ENCODE data around the gene RANBP10.
"Not testable (repeated sequence)": the region's sequence is repeated elsewhere in the genome, so short reads cannot be mapped to it uniquely, and the experiment has no call there.

The RANBP10 gene

DNA sequence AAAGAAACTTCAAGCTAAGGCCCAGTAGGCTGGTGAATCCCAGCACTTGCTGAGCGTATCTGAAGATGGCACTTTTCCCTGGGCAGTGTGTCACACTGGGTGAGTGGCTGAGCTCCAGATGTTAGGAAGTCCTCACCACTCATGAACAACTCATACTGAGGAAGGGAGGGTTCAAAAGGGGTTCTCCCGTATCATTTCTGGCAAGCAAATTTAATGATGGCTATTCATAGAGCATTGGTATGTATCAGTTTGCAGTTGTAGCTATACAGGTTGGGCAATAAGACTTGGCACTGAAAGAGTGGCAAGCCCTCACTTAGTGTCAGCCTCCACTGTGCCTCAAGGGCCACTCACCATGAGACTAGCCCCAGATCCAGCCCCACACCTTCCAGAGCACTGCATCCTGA lies 98.0 kb downstream of the RANBP10 start:
- no peak for DNase-seq

DNA sequence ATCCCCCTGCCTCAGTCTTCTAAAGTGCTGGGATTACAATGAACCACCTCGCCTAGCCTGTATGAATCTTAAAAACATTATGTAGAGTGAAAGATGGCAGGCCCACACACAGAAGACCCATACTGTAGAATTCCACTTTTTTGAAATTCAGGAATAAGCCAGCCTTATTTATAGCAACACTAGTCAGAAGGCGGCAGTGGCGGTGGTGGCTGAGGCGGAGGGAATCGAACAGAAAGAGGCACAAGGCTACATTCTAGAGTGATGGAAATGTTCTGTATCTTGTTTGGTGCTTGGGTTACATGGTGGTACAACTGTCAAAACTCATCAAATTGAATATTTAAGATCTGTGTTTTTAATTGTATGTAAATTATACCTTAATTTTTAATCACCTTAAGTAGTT lies 98.6 kb downstream of the RANBP10 start:
- no peak for DNase-seq

DNA sequence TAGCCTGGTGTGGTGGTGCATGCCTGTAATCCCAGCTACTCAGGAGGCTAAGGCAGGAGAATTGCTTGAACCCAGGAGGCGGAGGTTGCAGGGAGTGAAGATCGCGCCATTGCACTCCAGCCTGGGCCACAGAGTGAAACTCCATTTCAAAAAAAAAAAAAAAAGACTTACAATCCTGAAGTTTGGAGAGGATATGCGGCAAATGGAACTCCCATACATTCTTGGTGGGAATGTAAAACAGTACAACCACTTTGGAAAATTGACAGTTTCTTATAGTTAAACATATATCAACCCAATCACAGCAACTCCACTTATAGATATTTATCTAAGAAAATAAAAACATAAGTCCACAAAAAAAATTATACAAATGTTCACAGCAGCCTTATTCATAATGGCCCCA lies 99.2 kb downstream of the RANBP10 start:
- no peak for DNase-seq

DNA sequence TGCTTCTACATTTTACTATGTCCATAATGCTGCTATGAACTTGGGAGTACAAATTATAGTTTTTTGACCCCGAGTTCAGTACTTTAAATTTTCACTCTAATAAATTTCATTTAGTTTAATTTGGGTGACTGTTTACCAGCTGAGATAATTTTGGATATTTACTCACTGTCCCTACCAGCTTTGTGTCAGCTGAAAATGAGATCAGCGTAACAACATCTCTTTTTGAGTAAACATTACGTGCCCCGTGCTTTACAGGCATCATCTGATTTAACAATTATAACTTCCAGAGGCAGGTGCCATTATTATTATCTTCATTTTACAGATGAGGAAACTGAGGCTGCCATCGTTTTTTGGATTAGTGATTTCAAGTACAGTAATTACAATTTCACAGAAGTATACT lies 102.2 kb downstream of the RANBP10 start:
- no peak for DNase-seq

DNA sequence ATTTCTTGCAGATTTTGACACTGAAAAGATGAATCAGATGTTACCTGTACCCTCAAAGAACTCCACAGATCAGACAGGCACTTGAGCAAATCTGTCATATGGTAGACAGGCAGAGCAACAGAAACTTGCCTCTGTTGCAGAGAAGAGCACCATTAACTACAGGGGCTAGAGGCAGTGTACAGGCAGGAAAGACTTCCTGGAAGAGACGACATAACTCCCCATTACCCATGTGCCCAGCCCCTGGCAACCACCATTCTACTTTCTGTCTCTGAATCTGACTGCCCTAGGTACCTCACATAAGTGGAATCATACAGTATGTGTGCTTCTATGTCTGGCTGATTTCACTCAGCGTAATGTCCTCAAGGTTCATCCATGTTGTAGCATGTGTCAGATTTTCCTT lies 102.7 kb downstream of the RANBP10 start:
- peak in 1 of 2 donors; percentile 14 for DNase-seq

DNA sequence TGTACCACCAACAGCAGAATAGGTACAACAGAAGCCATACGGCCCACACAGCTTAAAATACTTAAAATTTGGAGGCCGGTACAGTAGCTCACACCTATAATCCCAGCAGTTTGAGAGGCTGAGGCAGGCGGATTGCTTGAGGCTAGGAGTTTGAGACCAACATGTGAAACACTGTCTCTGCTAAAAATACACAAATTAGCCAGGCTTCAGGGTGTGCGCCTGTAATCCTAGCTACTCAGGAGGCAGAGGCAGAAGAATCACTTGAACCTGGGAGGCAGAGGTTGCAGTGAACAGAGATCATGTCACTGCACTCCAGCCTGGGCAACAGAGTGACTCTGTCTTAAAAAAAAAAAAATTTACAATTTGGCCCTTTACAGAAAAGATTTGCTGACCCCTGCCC lies 104.2 kb downstream of the RANBP10 start:
- DNase-seq = no peak

DNA sequence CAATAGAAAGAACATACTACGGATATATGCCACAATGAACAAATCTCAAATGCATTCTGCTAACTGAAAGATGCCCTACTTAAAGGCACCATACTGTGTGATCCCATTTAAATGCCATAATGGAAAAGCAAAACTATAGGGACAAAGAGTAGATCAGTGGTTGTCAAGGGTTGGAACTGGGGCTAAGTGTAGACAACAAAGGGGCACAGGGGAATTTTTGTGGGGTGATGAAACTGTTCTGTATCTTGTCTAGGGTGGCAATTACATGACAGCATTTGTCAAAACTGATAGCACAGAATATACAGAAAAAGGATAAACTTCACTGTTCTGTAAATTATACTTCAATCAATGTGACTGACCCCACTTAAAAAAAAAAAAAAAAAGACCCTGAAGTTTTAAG lies 104.9 kb downstream of the RANBP10 start:
- no peak for DNase-seq

DNA sequence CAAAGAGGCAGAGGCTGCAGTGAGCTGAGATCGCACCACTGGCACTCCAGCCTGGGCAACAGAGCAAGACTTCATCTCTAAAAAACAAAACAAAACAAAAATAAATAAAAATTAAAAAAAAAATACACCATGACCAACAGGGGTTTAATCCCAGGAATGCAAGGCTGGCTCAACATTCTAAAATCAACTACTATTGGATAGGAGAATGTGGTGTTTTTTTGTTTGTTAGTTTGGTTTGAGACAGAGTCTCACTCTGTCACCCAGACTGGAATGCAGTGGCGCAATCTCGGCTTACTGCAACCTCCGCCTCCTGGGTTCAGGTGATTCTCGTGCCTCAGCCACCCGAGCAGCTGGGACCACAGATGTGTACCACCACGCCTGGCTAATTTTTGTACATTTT lies 107.1 kb downstream of the RANBP10 start:
- DNase-seq = no peak

DNA sequence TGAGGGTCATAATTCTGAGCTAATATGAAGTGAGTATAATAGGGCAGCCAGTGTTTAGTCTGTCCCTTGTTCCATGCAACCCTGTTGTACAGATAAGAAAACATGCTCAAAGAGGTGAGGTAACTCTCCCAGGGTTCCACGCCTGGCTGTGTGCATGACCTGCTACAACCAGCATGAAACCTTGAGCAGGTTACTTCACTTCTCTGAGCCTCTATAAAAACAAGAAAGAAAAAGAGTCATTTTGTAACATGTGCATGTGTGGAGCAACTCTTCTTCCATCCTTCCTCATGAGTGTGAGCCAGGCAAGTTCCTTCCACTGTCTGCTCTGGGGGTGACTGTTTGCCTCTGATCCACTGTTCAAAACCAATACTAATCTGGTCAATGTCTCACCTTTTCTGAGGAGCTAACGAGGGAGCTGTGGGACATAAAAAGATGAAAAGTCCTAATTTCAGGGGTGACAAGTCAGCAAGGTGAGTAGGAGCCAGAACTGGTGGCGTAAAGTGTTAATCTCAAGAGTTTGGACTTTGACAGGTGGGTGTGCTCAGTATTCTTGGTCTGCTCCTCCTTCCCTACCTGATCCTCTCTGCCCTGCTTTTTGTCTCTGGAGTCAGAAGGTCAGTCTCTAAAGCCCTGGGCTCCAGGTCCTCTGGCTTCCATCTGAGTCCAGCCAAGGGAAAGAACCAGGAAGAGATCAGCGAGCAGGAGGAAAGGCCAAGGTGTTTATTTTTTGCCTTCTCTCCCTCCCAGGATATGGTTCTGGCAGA lies 108.8 kb downstream of the RANBP10 start:
- no peak for DNase-seq

DNA sequence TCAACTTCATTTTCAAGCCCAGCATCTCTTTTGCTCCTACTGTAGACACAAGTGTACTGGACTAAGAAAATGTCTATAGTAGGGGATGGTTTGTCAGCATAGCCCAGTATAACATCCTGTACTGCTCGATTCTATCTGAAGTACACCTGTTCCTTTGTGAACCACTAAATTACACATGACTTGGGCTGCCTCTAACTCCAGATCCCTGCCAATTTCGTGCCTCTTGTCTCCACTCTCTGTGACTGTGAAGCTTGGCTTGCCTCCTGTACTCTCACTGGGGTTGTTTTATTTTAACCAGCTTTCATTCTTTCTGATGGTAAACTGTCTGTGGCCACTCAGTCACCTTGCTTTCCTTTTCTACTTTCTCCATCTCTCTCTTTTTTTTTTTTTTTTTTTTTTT lies 111.7 kb downstream of the RANBP10 start:
- no peak for DNase-seq

DNA sequence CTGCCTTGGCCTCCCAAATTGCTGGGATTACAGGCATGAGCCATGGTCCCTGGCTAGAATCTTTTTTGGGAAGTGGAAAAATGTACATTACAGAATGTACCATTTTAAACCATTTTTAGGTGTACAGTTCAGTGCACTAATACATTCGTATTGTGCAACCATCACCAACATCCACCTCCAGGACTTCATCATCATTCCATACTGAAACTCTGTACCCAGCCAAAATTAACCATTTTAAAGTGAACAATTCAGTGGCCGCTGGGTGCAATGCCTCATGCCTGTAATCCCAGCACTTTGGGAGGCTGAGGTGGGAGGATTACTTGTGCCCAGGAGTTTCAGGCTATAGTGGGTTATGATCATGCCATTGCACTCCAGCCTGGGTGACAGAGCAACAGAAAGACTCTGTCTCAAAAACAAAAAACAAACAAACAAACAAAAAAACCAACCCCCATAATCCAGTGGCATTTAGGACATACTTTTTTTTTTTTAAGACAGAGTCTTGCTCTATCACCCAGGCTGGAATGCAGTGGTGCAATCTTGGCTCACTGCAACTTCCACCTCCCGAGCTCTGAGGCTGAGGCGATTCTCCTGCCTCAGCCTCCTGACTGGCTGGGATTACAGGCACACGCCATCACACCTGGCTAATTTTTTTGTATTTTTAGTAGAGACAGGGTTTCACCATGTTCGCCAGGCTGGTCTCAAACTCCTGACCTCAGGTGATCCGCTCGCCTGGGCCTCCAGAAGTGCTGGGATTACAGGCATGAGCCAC lies 112.7 kb downstream of the RANBP10 start:
- DNase-seq = not testable (repeated sequence)

DNA sequence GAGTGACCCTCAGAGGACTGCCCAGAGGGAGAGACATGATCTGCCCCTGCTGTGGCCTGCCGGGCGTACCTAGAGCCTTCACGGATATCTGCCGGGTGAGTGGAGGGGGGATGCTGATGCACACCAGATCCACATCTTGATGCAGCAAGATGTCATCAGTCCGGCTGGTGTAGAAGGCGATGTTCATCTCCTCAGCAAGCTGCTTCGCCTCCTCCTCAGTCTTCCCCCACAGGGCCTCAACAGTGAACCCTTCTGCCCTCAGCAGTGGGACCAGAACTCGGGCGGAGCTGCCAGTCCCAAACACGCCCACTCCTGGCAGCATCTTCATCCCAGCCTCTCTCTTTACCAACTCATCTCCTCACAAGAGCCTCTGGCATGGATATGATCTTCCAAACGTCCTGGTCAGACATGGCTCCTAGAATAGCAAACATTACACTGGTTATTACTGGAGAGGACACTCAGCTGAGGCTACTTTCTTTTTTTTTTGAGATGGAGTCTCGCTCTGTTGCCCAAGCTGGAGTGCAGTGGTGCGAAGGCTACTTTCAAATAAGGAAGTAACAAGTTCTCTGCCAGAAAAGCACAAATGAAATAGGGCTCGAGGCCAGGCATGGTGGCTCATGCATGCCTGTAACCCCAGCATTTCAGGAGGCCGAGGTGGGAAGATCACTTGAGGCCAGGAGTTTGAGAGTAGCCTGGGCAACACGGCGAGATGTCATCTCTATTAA lies 120.8 kb downstream of the RANBP10 start:
- DNase-seq = no peak

DNA sequence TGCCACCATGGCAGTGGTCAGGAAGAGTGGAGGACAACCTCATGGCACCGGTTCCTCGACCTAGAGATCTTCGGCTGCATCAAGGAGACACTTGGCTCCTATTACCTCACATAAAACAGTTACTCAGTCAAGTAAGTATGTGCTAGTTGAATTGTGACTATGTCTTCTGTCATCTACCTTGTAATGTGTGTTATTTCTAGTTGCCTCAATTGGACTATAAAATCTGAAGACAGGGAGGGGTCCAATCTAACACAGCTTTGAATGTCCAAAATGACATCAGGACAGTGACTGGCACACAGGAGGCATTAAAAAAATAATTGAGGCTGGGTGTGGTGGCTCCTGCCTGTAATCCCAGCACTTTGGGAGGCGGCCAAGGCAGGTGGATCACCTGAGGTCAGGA lies 122.6 kb downstream of the RANBP10 start:
- DNase-seq = no peak

DNA sequence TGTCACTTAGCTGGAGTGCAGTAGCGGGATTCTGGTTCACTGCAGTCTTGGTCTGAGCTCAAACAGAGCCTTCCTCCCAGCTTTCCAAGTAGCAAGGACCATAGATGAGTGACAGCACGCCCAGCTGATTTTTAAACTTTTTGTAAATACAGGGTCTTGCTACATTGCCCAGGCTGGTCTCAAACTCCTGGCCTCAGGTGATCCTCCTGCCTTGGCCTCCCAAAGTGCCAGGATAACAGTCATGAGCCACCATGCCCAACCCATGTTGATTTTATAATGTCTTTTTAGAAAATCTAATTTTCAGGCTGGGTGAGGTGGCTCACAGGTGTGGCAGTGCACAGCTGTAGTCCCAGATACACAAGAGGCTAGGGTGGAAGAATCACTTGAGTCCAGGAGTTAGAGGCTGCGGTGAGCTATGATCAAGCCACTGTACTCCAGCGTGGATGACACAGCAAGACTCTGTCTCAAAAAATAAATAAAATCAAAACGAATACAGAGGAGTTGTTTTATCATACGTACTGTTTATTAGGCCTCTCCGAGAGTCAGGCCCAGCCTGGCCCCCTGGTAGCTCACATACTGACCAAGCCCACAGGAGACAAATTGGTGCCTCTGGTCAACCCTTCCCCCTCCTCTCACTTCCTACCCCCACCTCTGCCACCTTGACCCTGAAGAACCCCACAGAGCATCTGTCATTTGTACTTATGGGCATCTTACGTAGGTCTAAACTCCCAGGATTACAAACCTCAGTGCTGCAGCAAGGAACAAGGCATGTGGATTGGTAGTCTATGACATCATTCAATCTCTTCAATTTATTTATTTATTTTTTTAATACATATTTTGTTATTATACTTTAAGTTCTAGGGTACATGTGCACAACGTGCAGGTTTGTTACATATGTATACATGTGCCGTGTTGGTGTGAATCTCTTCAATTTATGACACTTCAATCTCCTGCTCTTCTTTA lies 126.1 kb downstream of the RANBP10 start:
- no peak for DNase-seq

DNA sequence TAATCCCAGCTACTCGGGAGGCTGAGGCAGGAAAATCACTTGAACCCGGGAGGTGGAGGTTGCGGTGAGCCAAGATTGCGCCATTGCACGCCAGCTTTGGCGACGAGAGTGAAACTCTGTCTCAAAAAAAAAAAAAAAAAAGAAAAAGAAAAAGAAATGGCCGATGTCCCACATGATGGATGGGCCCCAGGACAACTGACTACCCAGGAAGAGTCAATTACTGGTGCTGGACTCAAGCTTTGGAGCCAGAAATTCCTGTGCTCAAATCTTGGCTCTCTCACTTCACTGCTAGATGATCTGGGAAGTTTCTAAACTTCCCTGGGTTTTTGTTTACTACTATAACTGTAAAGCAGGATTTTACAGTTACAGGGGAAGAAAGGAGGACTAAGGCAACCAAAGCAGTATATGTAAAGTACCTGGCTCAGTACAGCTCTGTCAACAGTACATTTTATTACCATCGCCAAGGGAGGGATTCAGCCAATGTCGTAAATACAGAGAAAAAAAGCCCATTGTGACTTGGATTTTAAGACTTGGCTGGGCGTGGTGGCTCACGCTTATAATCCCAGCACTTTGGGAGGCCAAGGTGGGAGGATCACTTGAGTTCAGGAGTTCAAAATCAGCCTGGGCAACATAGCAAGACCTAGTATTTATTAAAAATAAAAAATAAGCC lies 127.9 kb downstream of the RANBP10 start:
- DNase-seq = no peak

DNA sequence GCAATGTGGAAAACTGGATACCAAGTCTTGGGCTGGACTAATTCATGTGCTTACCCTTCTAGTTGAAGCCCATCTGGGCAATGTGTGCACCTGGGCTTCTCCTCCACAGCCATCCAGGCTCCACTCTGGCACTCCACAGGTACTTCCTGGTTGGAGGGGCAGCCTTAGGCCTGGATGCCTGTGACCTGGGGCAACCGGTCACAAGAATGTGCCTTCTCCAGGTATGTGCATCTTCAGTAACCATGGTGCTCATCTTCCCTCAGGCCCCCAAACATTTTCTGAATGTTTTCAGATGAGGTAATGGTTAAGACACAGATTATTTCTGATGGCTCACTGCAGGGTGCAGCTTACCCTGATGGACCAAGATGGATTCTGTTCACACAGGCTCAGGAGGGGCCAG lies 128.6 kb downstream of the RANBP10 start:
- no peak for DNase-seq

DNA sequence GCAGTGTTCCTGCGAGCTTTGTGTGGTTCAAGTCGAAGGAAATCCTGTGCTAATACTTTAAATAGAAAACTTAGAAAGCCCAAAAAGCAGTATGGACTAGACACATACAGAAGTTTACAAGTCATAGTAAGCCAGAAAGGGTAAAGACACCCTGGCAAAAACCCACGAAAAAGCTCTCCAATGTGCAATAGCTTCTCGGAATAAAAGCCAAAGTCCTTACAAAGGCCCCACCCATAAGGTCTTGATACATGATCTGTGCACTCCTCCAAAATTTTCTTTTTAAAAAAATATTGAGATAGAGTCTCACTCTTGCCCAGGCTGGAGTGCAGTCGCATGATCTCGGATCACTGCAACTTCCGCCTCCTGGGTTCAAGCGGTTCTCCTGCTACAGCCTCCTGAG lies 129.4 kb downstream of the RANBP10 start:
- no peak for DNase-seq

DNA sequence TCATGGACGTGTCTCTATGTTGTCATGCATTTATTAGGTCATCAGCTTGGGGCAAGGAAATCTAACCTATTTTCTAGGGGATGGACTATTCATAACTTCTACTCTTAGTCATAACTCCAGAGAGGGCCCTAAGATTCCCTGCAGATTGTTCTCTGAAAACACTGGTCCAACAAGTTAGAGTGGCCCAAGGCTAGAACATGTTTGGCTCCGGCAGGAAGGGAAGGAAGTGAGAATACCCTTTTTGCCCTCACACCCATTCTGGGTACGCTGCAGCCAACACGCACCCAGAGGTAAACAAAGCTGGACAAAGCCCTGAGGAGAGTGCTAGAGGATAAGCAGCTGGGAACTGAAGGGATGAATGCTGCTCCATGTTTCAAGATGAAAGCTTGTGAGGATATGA lies 129.8 kb downstream of the RANBP10 start:
- no peak for DNase-seq

DNA sequence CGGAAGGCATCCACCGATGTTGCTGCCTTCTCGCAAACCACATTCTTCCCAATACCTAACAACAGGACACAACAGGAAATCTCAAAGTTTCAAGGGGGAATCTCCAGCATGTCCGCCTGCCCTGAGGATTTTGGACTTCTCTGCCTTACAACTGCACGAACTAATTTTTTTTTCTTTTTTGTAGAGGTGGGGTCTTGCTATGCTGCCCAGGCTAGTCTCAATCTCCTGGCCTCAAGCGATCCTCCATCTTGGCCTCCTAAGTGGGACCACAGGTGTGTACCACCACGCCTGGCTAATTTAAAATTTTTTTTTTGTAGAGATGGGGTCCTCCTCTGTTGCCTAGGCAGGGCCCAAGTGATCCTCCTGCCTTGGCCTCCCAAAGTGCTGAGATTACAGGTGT lies 130.4 kb downstream of the RANBP10 start:
- DNase-seq = no peak

DNA sequence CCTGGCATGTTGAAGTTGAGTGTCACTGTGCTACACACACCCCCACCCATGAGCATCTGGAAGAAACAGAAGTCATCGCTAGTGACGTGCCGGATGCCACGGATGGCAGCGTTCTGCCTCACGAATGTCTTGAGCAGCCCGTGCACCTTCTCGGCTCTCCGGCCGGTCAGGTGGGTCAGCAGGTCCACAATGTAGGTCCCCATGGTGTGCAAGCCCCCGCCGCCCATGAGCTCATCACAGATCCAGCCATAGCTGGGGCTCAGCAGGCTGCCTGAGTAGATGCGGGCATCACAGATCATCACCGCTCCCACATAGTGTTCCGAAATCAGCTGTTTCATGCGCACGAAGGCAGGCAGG lies 130.8 kb downstream of the RANBP10 start:
- no peak for DNase-seq

DNA sequence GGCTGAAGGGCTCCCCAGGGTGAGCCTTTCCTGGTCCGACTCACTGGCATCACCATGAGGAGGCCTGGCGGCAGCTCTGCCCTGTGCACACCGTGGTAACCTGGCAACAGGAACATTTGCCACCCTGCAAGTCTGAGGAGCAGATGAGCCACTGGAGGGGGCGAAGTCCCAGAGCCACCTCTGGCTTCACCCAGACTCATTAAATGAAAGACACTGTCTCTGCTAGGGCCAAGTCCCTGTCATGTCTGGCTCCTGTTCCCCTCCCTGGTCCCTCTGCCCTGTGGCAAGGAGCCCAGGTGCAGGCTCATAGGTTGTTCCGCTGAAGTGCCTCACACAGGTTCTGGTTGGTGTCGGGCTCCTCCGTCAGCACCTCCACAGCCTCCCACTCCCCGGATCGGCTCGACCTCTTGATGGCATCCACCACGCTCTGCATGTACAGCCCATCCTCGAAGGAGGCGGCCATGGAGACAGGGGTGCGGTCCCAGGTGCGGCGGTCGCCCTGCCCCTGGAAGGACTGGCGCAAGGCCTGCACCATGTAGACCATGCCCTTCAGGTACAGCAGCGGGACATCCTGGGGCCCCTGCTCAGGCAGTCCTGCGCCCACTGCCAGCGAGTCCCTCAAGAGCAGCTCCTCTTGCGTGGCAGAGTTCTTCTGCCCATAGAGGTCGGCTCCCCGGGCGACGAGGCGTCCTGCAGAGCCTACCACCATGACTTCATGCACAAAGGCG lies 131.3 kb downstream of the RANBP10 start:
- DNase-seq = no peak
